Subcutaneous abdominal adipose tissue (tissue), 5 donors: ENCODE measurements around the gene TNFRSF19.
"Not testable (repeated sequence)": the region's sequence is repeated elsewhere in the genome, so short reads cannot be mapped to it uniquely, and the experiment has no call there.

Source experiments
- H3K27ac ChIP-seq: one replicate; pipeline ENCODE4 v1.7.0; 2013; ENCODE audit warnings: low read depth, mild to moderate bottlenecking, inconsistent platforms, low read length, moderate library complexity
- H3K27me3 ChIP-seq, 5 donors: one replicate each; pipeline ENCODE4 v1.7.0; 2013; ENCODE audit warnings: low read length in 5 of 5, inconsistent platforms in 1 of 5; ENCODE audit not compliant: control insufficient read depth in 5 of 5, insufficient read depth in 4 of 5
- H3K36me3 ChIP-seq, 5 donors: one replicate each; pipeline ENCODE4 v1.7.0; 2013; ENCODE audit warnings: low read length in 5 of 5; ENCODE audit not compliant: control insufficient read depth in 5 of 5, insufficient read depth in 5 of 5
- H3K4me1 ChIP-seq, 5 donors: one replicate each; pipeline ENCODE4 v1.7.0; 2013; ENCODE audit warnings: low read length in 5 of 5, mild to moderate bottlenecking in 3 of 5, moderate library complexity in 1 of 5; ENCODE audit not compliant: control insufficient read depth in 5 of 5, insufficient read depth in 5 of 5
- H3K4me3 ChIP-seq, 5 donors: one replicate each; pipeline ENCODE4 v1.7.0; 2013; ENCODE audit warnings: low read length in 5 of 5, low read depth in 1 of 5
- H3K9ac ChIP-seq, 5 donors: one replicate each; pipeline ENCODE4 v1.7.0; 2013; ENCODE audit warnings: low read length in 5 of 5, mild to moderate bottlenecking in 4 of 5, moderate library complexity in 3 of 5
- H3K9me3 ChIP-seq, 5 donors: one replicate each; pipeline ENCODE4 v1.7.0; 2013; ENCODE audit warnings: low read length in 5 of 5; ENCODE audit not compliant: control insufficient read depth in 5 of 5
- donor health status: healthy.
- donor health status: healthy.
- donor health status: healthy.
- donor health status: healthy.
- donor health status: healthy.

Gene TNFRSF19

GRCh38 chr13:23570099-23570920 lies at the start of gene TNFRSF19:
Gene TNFRSF19, plus strand, starts transcription at chr13:23570412. Its CDS starts 19,772 bp downstream, at chr13:23590184.
- Histone ChIP-seq H3K9me3 (no peaks in the 10 kb centered on the region), H3K27ac (no peak within 1 kb of the TSS), H3K4me3 (no peak within 1 kb of the TSS), H3K27me3 (peaks cover 11 to 47% (median 17%) of the 10 kb centered on the region in 5 donors), H3K4me1 (no peaks in the 10 kb centered on the region), H3K36me3 (no peaks in the 10 kb centered on the region), H3K9ac (peak within 1 kb of the TSS in 1 of 5 donors; percentile 3)

- not testable (repeated sequence) for H3K4me3 ChIP-seq, H3K27ac ChIP-seq, H3K4me1 ChIP-seq, H3K9ac ChIP-seq, H3K9me3 ChIP-seq, H3K27me3 ChIP-seq, H3K36me3 ChIP-seq
Observed at GRCh38 chr13:23529926-23530325, 40.3 kb upstream of the TNFRSF19 start.

GRCh38 chr13:23531446-23531845 lies 38.8 kb upstream of the TNFRSF19 start:
- Histone ChIP-seq H3K4me1 (no peaks in the 10 kb centered on the region), H3K9ac (no peak overlapping the region)

GRCh38 chr13:23534090-23534489 lies 36.1 kb upstream of the TNFRSF19 start:
- H3K9me3 ChIP-seq, result peaks cover 0 to 6% (median 0%) of the 10 kb centered on the region in 5 donors
- peaks cover 0 to 3% (median 0%) of the 10 kb centered on the region in 5 donors for H3K27me3 ChIP-seq
- no peak overlapping the region for H3K27ac ChIP-seq
- H3K4me1 ChIP-seq, result no peaks in the 10 kb centered on the region
- no peaks in the 10 kb centered on the region for H3K36me3 ChIP-seq
- H3K9ac ChIP-seq, result no peak overlapping the region
- no peak overlapping the region for H3K4me3 ChIP-seq

More at GRCh38 chr13:23531446-23531845, 38.8 kb upstream of the TNFRSF19 start:
- peaks cover 0 to 3% (median 0%) of the 10 kb centered on the region in 5 donors for H3K27me3 ChIP-seq
- H3K27ac ChIP-seq, result no peak overlapping the region
- peaks cover 0 to 6% (median 0%) of the 10 kb centered on the region in 5 donors for H3K9me3 ChIP-seq
- H3K4me3 ChIP-seq, result no peak overlapping the region
- H3K36me3 ChIP-seq, result no peaks in the 10 kb centered on the region

GRCh38 chr13:23541221-23541824 lies 28.9 kb upstream of the TNFRSF19 start:
- Histone ChIP-seq H3K4me3 (no peak overlapping the region), H3K9me3 (peaks cover 0 to 3% (median 2%) of the 10 kb centered on the region in 5 donors), H3K36me3 (no peaks in the 10 kb centered on the region), H3K27me3 (peaks cover 0 to 4% (median 0%) of the 10 kb centered on the region in 5 donors), H3K9ac (no peak overlapping the region), H3K27ac (no peak overlapping the region), H3K4me1 (no peaks in the 10 kb centered on the region)

GRCh38 chr13:23544668-23545067 lies 25.5 kb upstream of the TNFRSF19 start:
- Histone ChIP-seq H3K27me3 (peaks cover 0 to 4% (median 0%) of the 10 kb centered on the region in 5 donors), H3K9ac (no peak overlapping the region), H3K27ac (no peak overlapping the region), H3K36me3 (no peaks in the 10 kb centered on the region), H3K4me3 (no peak overlapping the region), H3K9me3 (peaks cover 0 to 3% (median 0%) of the 10 kb centered on the region in 5 donors), H3K4me1 (peaks cover 2 to 9% (median 8%) of the 10 kb centered on the region in 5 donors)

GRCh38 chr13:23547000-23547590 lies 23.1 kb upstream of the TNFRSF19 start:
- Histone ChIP-seq H3K9ac (peak overlapping the region in 4 of 5 donors; percentile 41 to 56 (median 48)), H3K9me3 (no peaks in the 10 kb centered on the region), H3K36me3 (no peaks in the 10 kb centered on the region), H3K4me3 (peak overlapping the region; percentile 61 to 68 (median 63)), H3K4me1 (peaks cover 2 to 9% (median 8%) of the 10 kb centered on the region in 5 donors), H3K27me3 (peaks cover 0 to 2% (median 0%) of the 10 kb centered on the region in 5 donors), H3K27ac (no peak overlapping the region)

GRCh38 chr13:23549724-23550123 lies 20.5 kb upstream of the TNFRSF19 start:
- Histone ChIP-seq H3K36me3 (no peaks in the 10 kb centered on the region), H3K9ac (no peak overlapping the region), H3K27ac (no peak overlapping the region)

GRCh38 chr13:23550163-23550562 lies 20.0 kb upstream of the TNFRSF19 start:
- Histone ChIP-seq H3K9ac (no peak overlapping the region), H3K4me3 (no peak overlapping the region), H3K9me3 (no peaks in the 10 kb centered on the region), H3K27ac (no peak overlapping the region), H3K4me1 (peaks cover 2 to 9% (median 8%) of the 10 kb centered on the region in 5 donors), H3K36me3 (no peaks in the 10 kb centered on the region), H3K27me3 (peaks cover 0 to 12% (median 5%) of the 10 kb centered on the region in 5 donors)

More at GRCh38 chr13:23549724-23550123, 20.5 kb upstream of the TNFRSF19 start:
- Histone ChIP-seq H3K27me3 (peaks cover 0 to 9% (median 3%) of the 10 kb centered on the region in 5 donors), H3K4me1 (peaks cover 2 to 9% (median 8%) of the 10 kb centered on the region in 5 donors), H3K4me3 (no peak overlapping the region), H3K9me3 (no peaks in the 10 kb centered on the region)
